ENCODE results near the gene LIN7C.
"Not testable (repeated sequence)": the region's sequence is repeated elsewhere in the genome, so short reads cannot be mapped to it uniquely, and the experiment has no call there.

LIN7C gene, protein sequence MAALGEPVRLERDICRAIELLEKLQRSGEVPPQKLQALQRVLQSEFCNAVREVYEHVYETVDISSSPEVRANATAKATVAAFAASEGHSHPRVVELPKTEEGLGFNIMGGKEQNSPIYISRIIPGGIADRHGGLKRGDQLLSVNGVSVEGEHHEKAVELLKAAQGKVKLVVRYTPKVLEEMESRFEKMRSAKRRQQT

DNA sequence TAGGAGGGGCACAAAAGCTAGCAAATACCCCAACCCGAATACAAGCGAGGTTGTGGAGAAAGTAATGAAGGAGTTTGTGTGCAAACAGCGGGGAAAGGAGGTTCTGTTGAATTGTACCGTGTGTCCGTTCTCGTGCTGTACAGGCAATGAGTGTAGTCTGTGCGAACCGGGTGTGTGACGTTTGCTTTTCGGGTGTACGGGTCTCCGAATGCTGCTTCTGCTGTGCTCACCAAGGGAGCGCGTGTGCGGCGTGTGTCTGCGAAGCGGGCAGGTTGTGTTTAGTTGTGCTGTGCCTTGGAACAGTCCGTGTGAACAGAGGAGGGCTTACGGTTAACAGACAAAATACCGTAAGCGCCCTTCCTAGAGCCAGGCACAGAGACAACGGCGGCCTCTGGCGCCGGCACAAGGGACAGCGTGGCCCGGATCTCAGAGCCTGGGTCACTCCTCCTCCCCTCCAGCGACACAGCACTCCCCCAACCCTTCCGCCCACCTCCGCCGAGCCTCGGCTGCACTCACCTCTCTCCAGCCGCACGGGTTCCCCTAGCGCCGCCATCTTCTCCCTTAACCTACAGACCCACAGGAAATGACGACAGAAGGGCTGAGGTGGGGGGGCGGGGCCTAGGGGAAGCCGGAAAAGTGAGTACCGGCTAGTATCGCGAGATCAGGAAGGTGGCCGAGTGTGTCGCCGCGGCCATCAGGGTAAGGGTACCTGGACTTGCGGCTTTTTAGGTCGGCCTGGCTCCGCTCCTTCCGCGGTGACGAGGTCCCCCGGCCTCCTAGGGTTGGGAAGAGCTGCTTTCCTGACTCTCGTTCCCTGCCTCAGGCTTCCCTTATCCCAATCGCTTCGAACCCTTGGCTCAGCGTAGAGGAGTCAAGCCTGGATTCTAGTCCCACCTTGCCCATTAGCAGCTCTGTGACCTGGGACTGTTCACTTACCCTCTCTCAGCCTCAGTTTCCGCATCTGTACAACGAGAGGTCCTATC is at the start of gene LIN7C:
Gene LIN7C (minus strand): TSS at position 570 of the 983 bp plus-strand sequence. CDS start 17 bp downstream, at position 553.
- DNase-seq, result peak; percentile 86

DNA sequence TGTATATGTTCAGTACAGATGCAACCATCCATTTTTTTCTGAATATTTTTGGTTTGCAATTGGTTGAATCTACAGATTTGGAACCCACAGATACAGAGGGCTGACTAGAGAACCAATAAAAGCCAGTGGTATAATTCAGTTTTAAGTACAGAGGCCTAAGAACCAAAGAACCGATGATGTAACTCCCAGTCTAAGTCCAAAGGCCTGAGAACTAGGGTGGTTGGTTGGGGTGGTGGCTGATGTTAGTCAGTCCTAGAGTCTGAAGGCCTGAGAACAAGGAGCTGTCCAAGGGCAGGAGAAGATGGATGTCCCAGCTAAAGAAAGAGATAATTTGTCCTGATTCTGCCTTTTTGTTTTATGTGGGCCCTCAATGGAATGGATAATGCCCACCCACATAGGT is 48.7 kb upstream of the LIN7C start:
- DNase-seq, result no peak

DNA sequence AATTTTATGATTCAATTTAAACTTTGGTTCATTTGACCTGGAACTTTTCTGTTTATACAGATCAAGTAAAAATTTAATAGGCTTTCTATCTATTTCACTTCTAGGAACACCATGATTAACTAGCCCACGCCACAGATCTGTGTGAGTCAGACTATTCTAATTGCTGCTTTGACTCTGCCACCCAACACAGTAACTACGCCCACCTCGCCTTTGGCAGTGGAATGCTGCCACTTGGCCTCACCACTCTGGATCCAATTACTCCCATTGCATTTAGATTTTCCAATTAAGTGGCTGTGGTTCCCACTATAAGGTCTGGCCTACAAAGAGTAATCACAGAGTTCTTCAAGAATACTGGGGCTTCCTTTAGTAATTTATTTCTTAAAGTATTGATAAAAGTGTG is 46.6 kb upstream of the LIN7C start:
- no peak for DNase-seq

DNA sequence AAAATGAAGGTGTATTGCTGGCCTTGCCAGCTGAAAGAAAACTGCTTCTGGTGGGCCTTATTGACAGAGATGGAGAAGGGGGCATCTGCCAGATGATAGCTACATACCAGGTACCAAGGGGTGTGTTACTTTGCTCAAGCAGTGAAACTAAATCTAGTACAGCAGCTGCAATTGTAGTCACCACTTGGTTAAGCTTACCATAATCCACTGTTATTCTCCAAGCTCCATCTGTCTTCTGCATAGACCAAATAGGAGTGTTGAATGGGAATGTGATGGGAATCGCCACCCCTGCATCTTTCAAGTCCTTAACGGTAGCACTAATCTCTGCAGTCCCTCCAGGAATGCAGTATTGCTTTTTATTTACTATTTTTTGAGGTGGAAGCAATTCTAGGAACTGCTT is 45.8 kb upstream of the LIN7C start:
- no peak for DNase-seq

DNA sequence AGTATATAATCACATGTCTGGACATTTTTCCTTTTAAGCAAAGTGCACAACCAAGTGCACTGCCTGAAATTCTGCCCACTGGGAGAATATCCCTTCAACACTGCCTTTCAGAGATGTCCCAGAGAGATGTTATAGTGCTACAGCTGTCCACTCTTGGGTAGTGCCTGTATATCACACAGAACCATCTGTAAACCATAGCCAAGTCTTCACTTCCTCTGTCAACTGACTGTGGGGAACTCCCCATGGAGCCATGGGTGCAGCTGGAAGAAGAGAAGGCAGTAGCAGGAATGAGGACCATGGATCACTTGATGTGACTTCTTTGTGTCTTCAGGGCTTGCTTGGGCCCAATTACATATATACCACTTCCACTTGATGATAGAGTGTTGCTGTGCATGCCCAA is 44.6 kb upstream of the LIN7C start:
- DNase-seq, result no peak

DNA sequence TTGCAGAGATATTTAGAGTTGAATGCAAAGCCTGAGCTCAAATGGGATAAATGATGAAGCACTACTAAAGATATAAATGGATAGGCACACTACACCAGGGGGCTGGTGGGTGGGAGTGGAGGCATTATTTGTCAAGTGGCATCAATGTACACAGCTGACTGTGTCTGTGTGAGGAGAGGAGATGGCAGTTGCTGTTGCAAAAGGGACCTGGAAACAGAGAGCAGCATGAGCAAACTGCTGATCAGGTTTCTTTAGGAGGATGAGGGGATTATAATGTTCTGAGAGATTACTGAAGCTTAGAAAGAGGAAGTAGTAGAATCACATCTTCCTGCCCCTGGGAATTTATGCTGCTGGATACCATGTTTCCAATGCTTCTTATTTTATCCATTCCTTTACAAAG is 39.4 kb upstream of the LIN7C start:
- DNase-seq, result no peak

DNA sequence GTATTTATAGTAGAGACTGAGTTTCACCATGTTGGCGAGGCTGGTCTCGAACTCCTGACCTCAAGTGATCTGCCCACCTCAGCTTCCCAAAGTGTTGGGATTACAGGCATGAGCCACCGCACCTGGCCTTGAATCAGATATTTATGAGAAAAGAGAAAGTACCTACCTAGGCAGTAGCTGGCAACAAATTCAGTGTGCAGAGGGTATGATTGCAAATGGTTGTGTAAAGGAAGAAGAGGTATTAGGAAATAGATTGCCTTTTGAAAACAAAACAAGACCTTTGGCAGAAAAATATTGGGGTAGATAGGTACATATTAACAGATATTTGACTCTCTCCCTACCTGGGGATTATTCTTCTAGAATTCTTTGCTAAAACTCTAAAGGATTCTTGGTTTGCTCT is 38.5 kb upstream of the LIN7C start:
- no peak for DNase-seq

DNA sequence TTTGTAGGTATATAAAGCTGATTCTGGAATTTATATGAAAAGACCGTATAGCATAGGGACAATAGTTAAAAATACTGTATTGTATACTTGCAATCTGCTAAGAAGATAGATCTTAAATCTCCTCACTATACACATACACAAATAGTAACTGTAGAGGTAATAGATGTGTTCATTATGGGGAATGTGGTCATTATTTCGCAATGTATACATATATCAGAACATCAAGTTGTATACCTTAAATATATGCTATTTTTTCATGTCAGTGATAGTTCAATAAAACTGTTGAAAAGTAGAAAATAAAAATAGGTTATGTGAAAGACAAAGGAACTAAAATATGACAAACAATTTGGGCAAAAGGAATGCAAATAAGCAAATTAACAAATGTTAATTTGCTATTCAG is 35.2 kb upstream of the LIN7C start:
- DNase-seq, result no peak

DNA sequence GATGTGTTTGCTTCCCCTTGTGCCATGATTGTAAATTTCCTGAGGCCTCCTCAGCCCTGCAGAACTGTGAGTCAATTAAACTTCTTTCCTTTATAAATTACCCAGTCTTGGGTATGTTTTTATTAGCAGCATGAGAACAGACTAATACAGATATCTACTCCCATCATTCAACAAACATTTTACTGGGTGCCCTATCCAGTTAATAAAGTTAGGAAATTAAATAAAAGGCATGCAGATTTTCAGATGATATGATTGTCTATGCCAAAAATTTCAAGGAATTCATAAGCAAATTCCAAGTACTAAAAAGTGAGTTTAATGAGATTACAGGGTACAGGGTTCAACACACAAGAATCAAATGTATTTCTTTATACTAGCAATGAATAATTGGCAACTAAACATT is 33.5 kb upstream of the LIN7C start:
- no peak for DNase-seq

DNA sequence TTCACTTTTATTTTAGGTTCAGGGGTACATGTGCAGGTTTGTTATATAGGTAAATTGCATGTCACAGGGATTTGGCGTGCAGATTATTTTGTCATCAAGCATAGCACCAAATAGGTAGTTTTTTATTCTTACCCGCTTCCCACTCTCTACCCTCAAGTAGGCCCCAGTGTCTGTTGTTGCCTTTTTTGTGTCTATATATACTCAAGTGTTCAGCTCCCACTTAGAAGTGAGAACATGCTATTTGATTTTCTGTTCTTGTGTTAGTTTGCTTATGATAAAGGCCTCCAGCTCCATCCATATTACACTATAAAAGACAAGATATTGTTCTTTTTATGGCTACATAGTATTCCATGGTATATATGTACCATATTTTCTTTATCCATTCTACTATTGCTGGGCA is 28.5 kb upstream of the LIN7C start:
- no peak for DNase-seq

DNA sequence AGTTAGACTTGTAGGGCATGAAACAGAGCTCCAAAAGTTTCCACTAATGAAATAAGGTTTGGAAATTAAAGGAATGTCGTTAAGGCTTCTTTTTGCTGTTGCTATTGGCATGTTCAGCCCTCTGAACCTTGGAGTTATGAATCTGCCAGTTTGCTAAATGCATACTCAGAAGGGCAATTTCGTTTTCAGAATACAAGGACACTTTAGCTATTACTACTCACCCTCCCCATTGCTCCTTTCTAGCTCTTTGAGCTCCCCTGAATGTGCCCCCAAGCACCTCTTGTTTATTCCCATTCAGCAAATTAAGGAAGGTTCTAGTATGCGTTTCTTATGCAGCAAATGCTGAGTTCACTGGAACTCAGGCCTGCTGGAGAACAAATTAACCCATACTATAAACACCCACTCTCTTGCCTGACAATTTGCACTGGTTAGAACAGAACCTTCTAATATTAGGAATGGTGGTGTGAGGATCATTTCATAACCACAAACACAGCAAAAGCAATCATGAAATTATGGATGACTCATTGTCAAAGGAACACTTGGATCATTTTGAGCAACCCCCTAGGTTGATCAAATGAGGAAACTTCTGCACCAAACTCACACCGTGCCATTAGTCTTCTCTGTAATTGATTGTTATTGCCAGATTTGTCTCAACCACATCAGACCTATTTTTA is 26.2 kb upstream of the LIN7C start:
- DNase-seq, result no peak

DNA sequence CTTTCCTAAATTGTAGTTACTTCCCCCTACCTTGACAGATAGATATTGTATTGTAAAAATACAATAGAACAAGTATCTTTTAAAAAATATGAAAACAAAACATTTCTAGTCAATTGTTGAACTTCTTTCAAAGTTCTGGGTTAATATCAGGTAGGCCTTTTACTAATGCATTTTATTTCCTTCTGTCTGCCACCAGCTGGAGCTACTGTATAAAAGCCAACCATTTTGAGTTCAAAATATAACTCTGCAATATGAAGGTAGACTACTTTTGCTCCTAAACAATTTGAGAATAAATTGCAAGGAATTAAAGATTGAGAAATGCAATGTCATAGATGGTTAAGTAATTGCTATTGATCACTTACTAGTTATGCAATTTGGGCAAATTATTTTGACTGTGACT is 22.1 kb upstream of the LIN7C start:
- DNase-seq, result no peak

DNA sequence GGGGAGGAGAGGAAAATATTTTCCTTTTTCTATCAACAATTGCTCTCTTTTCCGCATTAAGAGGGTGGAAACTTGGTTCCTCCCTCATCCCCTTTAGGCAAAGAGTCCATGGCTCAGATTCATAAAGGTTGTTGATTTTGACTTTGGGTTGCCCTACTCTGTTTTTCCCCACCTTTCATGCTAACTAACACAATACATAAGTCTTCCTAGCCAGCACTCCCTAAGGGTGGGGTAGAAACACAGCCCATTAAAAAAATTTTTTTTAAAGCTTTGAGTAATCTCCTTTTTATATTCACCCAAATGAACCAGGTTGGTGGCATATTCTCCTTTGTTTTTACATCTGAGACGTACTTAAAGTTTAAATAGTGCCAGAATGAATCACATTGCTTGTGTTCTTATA is 20.0 kb upstream of the LIN7C start:
- DNase-seq, result no peak

DNA sequence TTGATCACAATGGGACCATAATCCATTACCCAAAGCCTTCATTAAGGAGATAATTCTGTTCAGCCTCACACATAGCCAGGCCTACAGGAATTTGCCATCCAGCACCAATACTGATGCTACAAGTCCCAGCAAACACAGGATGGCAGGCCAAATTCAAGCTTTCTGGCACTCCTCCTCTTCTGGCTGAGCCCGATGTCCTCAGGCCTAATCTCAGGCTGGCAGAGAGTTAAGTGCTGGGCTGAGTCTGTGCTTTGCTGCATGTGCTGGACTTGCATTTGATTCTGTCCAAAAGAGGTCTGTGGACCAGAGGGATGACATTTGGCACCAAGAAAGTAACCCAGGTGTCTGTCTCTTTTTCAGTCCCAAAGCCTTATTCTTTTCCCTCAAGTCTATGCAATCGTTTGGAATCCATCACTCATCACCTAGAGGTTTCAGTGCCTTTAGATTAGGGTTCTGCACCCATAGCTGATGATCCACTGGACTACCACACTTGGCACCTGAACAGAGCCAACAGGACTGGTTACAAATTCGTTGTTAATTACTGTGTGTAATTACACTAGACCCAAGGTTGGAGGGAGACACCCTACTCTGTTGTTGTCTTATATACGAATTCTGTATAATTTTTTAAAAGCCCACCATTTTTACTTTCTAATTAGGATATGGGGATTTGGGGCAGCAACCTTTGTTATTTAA is 19.4 kb upstream of the LIN7C start:
- no peak for DNase-seq

DNA sequence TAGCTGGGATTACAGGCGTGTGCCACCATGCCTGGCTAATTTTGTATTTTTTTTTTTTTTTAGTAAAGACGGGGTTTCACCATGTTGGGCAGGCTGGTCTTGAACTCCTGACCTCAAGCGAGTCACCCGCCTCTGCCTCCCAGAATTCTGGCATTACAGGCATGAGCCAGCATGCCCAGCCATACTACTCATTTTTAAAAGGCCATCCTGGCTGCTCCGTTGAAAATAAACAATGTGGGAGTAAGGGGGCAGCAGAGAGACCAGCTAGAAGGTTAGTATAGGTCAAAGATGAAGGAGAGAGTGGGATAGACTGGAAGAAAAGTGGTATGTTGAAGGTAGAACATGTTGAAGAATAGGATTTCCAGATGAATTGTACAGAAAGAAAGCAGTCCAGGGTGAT is 17.6 kb upstream of the LIN7C start:
- no peak for DNase-seq

DNA sequence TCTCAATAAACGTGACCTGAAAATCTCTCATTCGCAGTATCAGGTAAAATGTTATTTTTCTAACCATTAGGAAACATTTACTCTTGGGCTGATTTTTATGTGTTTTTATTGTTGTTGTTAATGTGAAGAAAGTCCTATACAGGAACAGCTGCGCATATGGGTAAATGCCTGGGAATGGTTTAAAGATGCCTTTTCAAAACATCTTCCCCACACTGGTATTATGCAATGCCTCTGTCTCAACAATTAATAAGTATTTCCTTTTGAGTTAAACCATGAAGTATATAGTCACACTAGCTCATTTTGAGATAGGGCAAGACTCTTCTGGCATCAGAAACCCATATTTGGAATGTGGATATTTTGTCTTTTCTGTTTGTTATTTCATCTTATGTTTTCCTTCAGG is 13.7 kb upstream of the LIN7C start:
- DNase-seq, result no peak

DNA sequence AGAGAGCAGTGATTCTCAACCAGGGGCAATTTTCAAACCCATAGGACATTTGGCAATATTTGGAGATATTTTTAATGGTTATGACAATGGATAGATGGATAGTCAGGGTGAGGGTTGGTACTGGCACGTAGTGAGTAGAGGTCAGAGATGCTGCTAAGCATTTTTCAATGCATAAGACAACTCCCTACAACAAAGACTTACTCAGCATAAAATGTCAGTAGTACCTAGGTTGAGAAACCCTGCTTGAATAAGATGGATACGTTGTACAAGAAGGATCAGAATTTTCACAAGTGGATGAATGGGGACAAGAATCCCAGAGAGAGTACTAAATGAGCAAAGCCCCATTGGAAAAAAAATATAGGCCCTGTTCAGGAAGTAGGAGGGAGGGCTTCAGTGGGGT is 11.9 kb upstream of the LIN7C start:
- no peak for DNase-seq

DNA sequence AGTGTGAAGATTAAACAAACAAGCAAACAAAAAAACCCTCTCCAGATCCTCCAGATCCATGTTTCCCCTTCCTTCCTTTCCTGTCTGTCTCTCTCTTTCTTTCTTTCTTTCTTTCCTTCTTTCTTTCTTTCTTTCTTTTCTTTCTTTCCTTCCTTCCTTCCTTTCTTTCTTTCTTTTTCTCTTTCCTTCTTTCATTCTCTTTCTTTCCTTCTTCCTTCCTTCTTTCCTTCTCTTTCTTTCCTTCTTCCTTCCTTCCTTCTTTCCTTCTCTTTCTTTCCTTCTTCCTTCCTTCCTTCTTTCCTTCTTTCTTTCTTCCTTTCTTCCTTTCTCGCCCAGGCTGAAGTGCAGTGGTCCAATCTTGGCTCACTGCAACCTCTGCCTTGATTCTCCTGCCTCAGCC is 10.9 kb upstream of the LIN7C start:
- not testable (repeated sequence) for DNase-seq

DNA sequence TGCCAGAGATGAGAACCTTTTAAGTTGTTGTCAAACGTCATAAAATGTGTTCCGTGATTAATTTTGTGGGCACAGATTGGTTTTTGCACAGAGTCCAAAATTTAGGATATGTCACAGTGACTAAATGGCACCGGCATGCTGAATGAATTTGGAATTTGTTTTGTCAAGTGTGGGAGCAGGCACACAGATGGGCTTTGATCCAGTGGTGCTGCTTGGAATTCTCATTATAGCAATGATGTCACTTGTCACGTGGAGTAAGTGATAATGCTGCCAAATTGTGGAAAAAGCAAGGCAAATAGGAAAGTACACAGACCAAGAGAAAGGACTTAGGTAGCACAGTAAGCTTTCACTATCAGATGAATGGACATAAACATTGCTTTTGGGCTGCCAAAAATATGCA is 8.0 kb upstream of the LIN7C start:
- no peak for DNase-seq

DNA sequence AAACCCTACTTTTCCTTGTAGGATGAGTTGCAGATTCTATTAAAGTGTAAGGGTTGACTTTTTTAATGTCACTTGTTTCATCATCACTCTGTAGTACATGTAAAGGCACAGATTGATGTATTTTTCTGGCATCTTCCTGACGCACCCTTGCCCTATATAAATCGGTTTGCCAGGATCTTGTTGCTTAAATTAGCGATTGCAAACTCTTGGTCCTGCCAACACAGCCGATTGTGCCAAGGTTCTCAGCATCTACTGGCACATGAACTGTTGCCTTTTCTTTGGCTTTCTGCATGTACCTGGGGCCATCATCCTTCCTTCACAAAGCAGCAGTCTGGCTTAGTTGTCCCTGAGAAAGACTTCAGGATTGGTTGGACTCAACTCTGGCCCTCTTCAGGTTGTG is 7.5 kb upstream of the LIN7C start:
- no peak for DNase-seq

DNA sequence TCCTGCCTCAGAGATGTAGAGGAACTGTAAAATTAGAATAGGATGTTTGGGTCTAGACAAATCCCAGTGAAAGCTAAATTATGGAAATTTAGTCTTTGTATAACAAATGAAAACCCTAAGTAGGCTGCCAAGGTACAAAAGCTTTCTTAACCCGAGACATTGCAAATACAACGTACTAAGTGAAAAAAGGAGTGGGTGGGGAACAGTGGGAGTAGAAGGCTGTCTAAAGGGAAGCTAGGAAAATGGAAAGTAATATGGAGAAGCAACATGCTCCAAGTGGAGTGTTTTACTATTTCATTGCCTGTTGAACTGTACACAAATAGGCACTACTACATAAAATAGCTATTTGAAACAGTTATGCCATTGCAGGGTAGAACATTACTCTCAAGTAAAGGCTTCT is 6.8 kb upstream of the LIN7C start:
- no peak for DNase-seq

DNA sequence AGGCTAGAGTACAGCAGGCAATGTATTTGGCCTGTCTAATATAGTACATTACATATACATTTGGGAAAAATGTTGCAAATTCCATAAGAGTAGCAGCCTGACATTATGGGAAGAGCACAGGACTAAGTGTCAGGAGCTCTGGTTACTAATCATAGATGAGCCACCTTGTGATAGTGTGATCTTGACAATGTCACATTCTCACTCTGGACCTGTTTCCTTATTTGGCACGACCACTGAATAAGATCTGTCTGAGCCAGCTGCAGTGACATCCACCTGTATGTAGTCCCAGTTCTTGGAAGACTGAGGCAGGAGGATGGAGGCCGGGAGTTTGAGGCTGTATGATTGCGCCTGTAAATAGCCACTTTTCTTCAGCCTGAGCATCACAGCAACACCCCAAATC is 5.7 kb upstream of the LIN7C start:
- no peak for DNase-seq

DNA sequence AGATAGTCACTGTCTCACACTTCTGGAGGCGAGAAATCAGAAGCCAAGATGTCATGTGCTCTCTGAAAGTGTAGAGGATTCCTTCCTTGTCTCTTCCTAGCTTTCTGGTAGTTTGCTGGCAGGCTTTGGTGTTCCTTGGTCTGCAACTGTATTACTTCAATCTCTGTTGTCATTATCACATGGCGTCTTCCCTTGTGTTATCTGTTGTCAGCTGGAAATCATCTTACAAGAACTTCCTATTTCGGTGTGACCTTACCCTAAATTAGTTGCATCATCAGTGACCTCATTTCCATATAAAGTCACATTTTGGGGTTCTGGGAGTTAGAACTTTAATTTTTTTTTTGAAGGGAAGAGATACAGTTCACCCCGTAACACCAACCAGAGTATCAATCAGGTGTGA is 3.3 kb upstream of the LIN7C start:
- no peak for DNase-seq
